ENCODE data around the gene KCNE1. TPM values are rescaled to one million over a fixed set of nuclear protein-coding genes. Genes with fewer than 3 reads are reported as not detected.
"Not testable (repeated sequence)": the region's sequence is repeated elsewhere in the genome, so short reads cannot be mapped to it uniquely, and the experiment has no call there.

KCNE1 gene
- total RNA-seq, 1 donor from 2014 or later: 2.0 TPM

DNA sequence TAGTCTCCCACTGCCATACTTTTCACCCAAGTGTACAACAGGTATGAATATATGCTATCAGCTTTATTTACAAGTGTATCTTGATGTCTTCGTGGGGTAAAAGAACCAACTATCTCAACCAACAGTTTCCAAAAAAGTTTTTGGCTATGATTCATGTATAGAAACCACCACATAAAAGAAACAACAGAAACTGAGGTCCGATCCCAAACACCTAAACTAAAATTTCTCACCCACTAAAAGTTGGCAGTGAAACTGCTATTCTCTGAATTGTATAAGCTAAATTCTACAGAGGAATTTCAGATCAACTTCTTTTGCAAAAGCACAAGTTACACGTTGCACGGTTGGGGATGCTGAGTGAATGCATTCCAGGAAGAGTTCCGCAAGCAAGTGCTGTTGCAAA, 5.0 kb upstream of the KCNE1 start:
- DNase-seq (ENCODE audit: low spot score) (no peak), ATAC-seq (no peak)

- no peak for ATAC-seq
- DNase-seq (ENCODE audit: low spot score): no peak
Measured at GRCh38 chr21:34514576-34515115, 2.6 kb upstream of the KCNE1 start.

GRCh38 chr21:34513129-34513675, 1.2 kb upstream of the KCNE1 start:
- no peak for ATAC-seq
- DNase-seq (ENCODE audit: low spot score): no peak

DNA sequence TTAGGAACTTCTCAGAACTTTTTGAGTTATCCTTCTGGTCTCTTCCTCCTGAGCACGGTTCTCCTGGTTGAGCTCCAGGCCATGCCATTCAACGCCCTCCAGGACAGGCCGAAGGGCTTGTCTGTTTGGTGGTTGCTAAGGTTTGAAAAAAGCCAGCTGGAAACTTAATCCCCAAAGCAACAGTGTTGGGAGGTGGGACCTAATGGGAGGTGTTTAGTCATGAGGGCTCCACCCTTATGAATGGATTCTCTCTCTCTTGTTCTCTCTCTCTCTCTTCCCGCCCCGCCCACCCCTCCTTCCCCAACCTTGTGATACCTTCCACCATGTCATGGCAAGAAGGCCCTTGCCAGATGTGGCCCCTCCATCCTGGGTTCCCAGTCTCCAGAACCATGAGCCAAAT, 829 bp downstream of the KCNE1 start:
- ATAC-seq: peak; percentile 43

GRCh38 chr21:34510148-34511142, 1.6 kb downstream of the KCNE1 start:
- DNase-seq (ENCODE audit: low spot score): peak; percentile 89
- ATAC-seq: peak; percentile 91

More for the DNA sequence above, 829 bp downstream of the KCNE1 start:
- no peak for DNase-seq (ENCODE audit: low spot score)

DNA sequence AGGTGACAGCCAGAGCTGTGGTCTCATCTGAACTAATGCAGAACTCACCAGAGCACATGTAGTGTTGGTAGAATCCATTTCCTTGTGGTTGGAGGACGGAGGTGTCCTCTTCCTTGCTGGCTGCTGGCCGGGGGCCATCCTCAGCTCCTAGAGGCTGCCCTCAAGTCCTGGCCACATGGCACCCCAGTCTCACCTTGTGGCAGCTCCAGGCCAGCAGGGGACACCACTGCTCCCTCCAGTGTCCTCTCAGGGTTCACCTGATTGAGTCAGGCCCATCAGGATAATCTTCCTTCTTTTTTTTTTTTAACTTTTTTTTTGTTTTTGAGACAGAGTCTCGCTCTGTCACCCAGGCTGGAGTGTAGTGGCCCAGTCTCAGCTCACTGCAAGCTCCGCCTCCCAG, 2.9 kb downstream of the KCNE1 start:
- DNase-seq (ENCODE audit: low spot score): no peak
- no peak for ATAC-seq

- no peak for DNase-seq (ENCODE audit: low spot score)
- ATAC-seq: no peak
Measured at GRCh38 chr21:34504595-34504994, 7.4 kb downstream of the KCNE1 start.

GRCh38 chr21:34502480-34503106, 9.4 kb downstream of the KCNE1 start:
- ATAC-seq: no peak
- DNase-seq (ENCODE audit: low spot score): no peak

DNA sequence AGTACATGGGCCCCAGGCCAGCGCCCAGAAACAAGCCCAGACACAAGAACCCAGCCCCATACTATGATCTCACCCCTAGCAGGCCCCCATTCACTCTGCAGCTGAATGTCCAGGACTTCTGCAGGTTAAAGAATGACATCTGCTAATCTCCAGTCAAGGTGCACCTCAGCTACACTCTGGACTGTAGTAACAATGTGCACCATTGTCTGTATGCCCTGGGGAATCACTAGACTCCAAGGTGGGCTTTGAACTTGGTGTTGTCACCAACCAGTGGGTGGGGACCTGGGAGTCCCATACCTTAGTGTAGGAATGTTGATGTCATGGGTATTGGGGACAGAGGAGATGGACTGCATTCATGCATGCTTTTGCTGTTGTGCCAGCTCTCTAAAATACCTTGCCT, 10.3 kb downstream of the KCNE1 start:
- DNase-seq (ENCODE audit: low spot score): no peak
- no peak for ATAC-seq

DNA sequence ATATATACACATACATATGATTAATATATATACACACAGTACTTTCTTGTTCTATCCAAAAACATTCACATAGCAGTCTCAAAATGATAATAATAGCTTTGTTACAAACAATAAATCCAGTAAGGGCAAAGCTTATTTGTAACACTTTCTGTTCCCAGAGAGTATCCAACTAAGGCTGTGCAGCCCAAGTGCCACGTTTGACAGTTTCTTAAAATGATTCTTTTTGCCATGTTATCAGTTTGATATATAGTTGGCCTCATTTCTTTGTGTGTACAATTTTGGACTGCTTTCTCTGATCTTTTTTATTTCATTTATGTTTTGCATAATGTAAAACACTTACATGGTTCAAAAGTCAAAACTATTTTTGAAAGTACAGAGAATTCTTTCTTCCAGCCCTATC, 11.8 kb downstream of the KCNE1 start:
- ATAC-seq: no peak
- no peak for DNase-seq (ENCODE audit: low spot score)

- DNase-seq (ENCODE audit: low spot score) (no peak), ATAC-seq (no peak)
Measured at GRCh38 chr21:34499116-34499515, 12.9 kb downstream of the KCNE1 start.

DNA sequence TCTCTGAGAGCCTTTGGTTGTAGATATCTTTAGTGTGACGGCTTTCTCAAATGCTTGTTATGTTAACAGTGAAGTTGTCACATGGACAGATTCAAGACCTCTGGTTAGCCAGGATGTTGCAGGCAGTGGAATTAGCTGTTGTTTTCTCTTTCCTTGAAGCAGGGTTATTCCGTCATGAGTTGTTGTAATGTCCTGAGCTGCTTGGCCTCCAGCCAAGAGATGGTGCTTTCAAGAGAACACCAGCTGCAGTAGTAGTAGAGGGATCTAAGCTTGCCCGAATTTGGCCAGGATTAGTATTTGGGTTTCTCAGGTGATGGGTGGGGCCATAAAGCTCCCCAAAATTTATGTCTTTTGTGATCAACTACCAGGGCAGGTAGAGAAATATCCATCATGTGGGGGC, 13.4 kb downstream of the KCNE1 start:
- no peak for DNase-seq (ENCODE audit: low spot score)
- no peak for ATAC-seq

- DNase-seq (ENCODE audit: low spot score); ATAC-seq: not testable (repeated sequence)
Measured at GRCh38 chr21:34483854-34484253, 28.2 kb downstream of the KCNE1 start.

GRCh38 chr21:34483435-34483834, 28.6 kb downstream of the KCNE1 start:
- ATAC-seq: not testable (repeated sequence)

DNA sequence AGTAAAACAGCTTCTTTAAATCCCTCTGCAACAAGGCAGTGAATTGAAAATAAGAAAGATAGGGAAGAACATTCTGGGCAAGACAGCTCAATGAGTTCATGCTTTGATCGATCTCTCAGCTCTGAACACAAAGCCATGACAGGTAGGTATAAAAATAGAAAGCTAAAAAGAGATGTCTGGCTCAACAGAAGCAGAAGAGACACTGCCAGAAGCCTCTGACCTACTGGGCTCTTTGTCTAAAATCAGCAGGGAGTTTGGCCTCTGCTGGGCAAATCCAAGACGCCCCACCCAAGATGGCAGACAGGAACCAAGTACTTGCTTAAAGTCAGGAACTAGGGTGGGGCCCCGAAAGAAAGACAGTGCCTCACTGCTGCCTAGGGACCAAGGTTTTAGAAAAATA, 44.7 kb downstream of the KCNE1 start:
- DNase-seq (ENCODE audit: low spot score); ATAC-seq: not testable (repeated sequence)

More at GRCh38 chr21:34483435-34483834, 28.6 kb downstream of the KCNE1 start:
- DNase-seq (ENCODE audit: low spot score): not testable (repeated sequence)

GRCh38 chr21:34459426-34459825, 52.6 kb downstream of the KCNE1 start:
- not testable (repeated sequence) for DNase-seq (ENCODE audit: low spot score); ATAC-seq

DNA sequence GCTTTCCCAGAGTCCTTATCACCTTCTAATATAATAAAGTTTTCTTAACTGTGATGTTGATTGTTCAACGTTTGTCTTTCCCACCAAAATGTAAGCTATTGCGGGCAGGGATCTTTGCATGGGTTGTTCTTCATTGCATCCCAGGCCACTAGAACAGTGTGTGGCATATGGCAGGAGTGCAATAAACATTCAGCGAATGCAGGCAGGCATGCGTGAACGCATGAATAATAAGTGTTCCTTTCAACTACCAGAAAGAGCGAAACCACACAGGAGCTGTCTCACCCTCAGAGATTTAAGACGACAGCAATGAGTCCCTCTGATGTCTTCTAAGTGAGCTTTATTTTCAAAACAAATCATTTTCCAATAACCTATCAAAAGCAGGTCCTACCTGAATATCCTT, 53.7 kb downstream of the KCNE1 start:
- not testable (repeated sequence) for ATAC-seq; DNase-seq (ENCODE audit: low spot score)

DNA sequence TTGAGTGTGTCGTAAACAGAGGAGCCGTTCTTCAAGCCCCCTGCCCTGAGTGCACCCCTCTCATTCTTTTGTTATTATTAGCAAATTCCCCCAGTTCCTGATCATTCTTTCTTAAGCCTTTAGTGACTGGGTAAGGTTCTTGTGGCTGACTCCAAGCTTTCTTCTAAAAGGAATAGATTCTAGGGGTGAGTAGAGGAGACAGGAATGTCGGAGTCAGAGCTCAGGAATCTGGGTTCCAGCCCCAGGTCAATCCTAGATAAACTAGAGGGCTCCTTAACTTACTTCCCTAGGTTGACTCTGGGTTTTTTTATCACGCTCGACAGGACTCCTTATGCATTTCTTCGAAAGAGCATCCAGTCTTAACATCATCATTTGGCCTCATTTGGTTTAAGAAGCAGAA, 55.8 kb downstream of the KCNE1 start:
- ATAC-seq; DNase-seq (ENCODE audit: low spot score): not testable (repeated sequence)

DNA sequence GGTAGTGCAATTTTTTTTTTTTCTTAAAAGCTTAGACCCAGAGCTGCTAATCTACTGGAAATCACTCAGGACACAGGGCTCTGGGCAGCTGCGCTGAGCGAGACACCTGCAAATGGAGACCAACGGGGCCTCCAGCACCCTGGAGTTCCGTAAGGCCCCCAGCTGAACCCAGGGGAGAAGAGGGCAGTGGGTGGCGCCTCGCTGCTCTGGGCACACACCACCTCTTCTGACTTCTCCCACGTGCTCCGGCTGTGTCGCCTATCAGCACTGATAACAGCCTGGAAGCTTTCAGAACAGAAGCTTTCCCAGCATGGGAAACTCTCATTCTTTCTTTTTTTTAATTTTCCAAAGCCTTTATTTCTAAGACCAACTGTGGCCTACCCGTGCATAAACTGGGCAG, 56.4 kb downstream of the KCNE1 start:
- not testable (repeated sequence) for ATAC-seq; DNase-seq (ENCODE audit: low spot score)

GRCh38 chr21:34447018-34447417, 65.0 kb downstream of the KCNE1 start:
- not testable (repeated sequence) for DNase-seq (ENCODE audit: low spot score); ATAC-seq

- ATAC-seq: peak; percentile 84
- DNase-seq (ENCODE audit: low spot score): not testable (repeated sequence)
Measured at GRCh38 chr21:34443486-34443885, 68.5 kb downstream of the KCNE1 start.
